HCT116 (cell line): ENCODE results near the gene CDC14B. TPM values are rescaled to one million over a fixed set of nuclear protein-coding genes. Genes with fewer than 3 reads are reported as not detected.

Source experiments
- ATAC-seq: fragments of 200-7000 bp; cut with Tn5 transposase; 2 replicates; pipeline ENCODE4 v1.9.1; 2020; ENCODE audit warnings: mild to moderate bottlenecking, moderate library complexity
- BruUV-seq: library from RNA; stranded (reverse); fragments of 400-500 nt; replicated peaks from 2 replicates; lab custom pipeline; 2021; lab: Mats Ljungman, UMichigan
- CTCF ChIA-PET: fragments of 300-600 bp; sonication (Branson Sonifier 250); formaldehyde crosslinking; loops from one replicate; lab custom pipeline; 2021; ENCODE audit warnings: antibody characterized with exemption; lab: Charles Lee
- POLR2A ChIA-PET: fragments of 300-600, 350-600 bp; sonication (Branson Sonifier 250); formaldehyde crosslinking; loops from one replicate; lab custom pipeline; 2021; ENCODE audit warnings: antibody characterized with exemption; lab: Charles Lee
- RAD21 ChIA-PET, 2 experiments: fragments of 300-600 bp; sonication (Branson Sonifier 250); formaldehyde crosslinking; loops; one replicate each; lab custom pipeline; 2023; ENCODE audit warnings: low total read pairs in 2 of 2; ENCODE audit not compliant: uncharacterized antibody in 2 of 2, unreplicated experiment in 2 of 2, low non-redundant PET in 1 of 2; lab: Charles Lee
- DNase-seq: peaks from one replicate; pipeline ENCODE4 v3.0.0-alpha.2; 2010; ENCODE audit warnings: low read depth, low spot score
- H2AFZ ChIP-seq: fragments of 200-600 bp; shearing (Covaris generic), sonication (generic); 2 replicates; pipeline ENCODE4 v1.6.1; 2017; ENCODE audit warnings: low read depth, mixed run types, mixed read lengths, antibody characterized with exemption, low read length; ENCODE audit not compliant: poor library complexity, severe bottlenecking
- H3K27ac ChIP-seq: 2 replicates; pipeline ENCODE4 v1.5.1; 2012; ENCODE audit warnings: low read depth, low read length
- H3K27me3 ChIP-seq: fragments of 200-600 bp; sonication (generic); 2 replicates; pipeline ENCODE4 v1.6.1; 2016; ENCODE audit warnings: mixed run types, low read length, mixed read lengths; ENCODE audit not compliant: insufficient read depth
- H3K36me3 ChIP-seq, 2 experiments: fragments of 200-500 bp in 1 of 2; fragments of 200-600 bp in 1 of 2; sonication (Bioruptor generic) in 1 of 2; sonication (generic) in 1 of 2; 2 replicates each; pipeline versions ENCODE4 v1.5.1 to v1.6.1; 2014 to 2016; ENCODE audit warnings: low read length in 2 of 2, inconsistent platforms in 1 of 2, mixed read lengths in 1 of 2, mixed run types in 1 of 2; ENCODE audit not compliant: insufficient read depth in 2 of 2, control insufficient read depth in 1 of 2
- H3K4me1 ChIP-seq, 2 experiments: fragments of 200-600 bp in 1 of 2; sonication (generic) in 1 of 2; 2 replicates each; pipeline versions ENCODE4 v1.5.1 to v1.6.1; 2012 to 2017; ENCODE audit warnings: low read length in 2 of 2, inconsistent platforms in 1 of 2, mild to moderate bottlenecking in 1 of 2, mixed read lengths in 1 of 2, mixed run types in 1 of 2, moderate library complexity in 1 of 2; ENCODE audit not compliant: insufficient read depth in 2 of 2, control insufficient read depth in 1 of 2
- H3K4me2 ChIP-seq: fragments of 200-600 bp; sonication (generic); 2 replicates; pipeline ENCODE4 v1.6.1; 2017; ENCODE audit warnings: mixed run types, low read length, mixed read lengths
- H3K4me3 ChIP-seq, 2 experiments: fragments of 200-600 bp in 1 of 2; sonication (generic) in 1 of 2; replicated peaks in 1 of 2; 2 replicates each; pipeline ENCODE4 v1.5.1; 2011 to 2016; ENCODE audit warnings: low read length in 2 of 2, control low read depth in 1 of 2, low read depth in 1 of 2, mild to moderate bottlenecking in 1 of 2, mixed read lengths in 1 of 2, mixed run types in 1 of 2
- H3K79me2 ChIP-seq: fragments of 200-600 bp; sonication (generic); 2 replicates; pipeline ENCODE4 v1.6.1; 2017; ENCODE audit warnings: mild to moderate bottlenecking, mixed run types, low read length, moderate library complexity, mixed read lengths; ENCODE audit not compliant: insufficient read depth
- H3K9ac ChIP-seq: fragments of 200-600 bp; sonication (generic); 2 replicates; pipeline ENCODE4 v1.6.1; 2016; ENCODE audit warnings: low read length, mixed read lengths
- H3K9me2 ChIP-seq: fragments of 200-600 bp; sonication (generic), shearing (Covaris generic); 2 replicates; pipeline ENCODE4 v1.6.1; 2017; ENCODE audit warnings: mixed run types, mild to moderate bottlenecking, moderate library complexity; ENCODE audit not compliant: insufficient read depth
- H3K9me3 ChIP-seq, 2 experiments: fragments of 200-500 bp in 1 of 2; fragments of 200-600 bp in 1 of 2; sonication (Bioruptor generic) in 1 of 2; sonication (generic) in 1 of 2; 2 replicates each; pipeline ENCODE4 v1.6.1; 2014 to 2017; ENCODE audit warnings: low read length in 2 of 2, mixed read lengths in 2 of 2, inconsistent platforms in 1 of 2, low read depth in 1 of 2, mild to moderate bottlenecking in 1 of 2, mixed run types in 1 of 2, moderate library complexity in 1 of 2; ENCODE audit not compliant: control insufficient read depth in 1 of 2, insufficient read depth in 1 of 2
- H4K20me1 ChIP-seq: fragments of 200-600 bp; sonication (generic), shearing (Covaris generic); 2 replicates; pipeline ENCODE4 v1.6.1; 2017; ENCODE audit warnings: mixed run types, mild to moderate bottlenecking, moderate library complexity; ENCODE audit not compliant: insufficient read depth
- CBX3 ChIP-seq: IDR thresholded peaks from 2 replicates; pipeline ENCODE4 v1.6.1; 2012; ENCODE audit warnings: low read depth
- EGR1 ChIP-seq: IDR thresholded peaks from 2 replicates; pipeline ENCODE4 v1.6.1; 2012; ENCODE audit warnings: low read depth
- EZH2 ChIP-seq: fragments of 200-600 bp; sonication (generic); IDR thresholded peaks from 2 replicates; pipeline ENCODE4 v1.6.1; 2017; ENCODE audit warnings: antibody characterized with exemption, mixed run types
- EZH2phosphoT487 ChIP-seq: fragments of 200-600 bp; IDR thresholded peaks from 2 replicates; pipeline ENCODE4 v1.6.1; 2018; ENCODE audit warnings: antibody characterized with exemption, borderline replicate concordance
- FOSL1 ChIP-seq: IDR thresholded peaks from 2 replicates; pipeline ENCODE4 v1.6.1; 2012; ENCODE audit warnings: low read depth
- POLR2A ChIP-seq: IDR thresholded peaks from 2 replicates; pipeline ENCODE4 v1.7.0; 2011; ENCODE audit warnings: borderline replicate concordance; ENCODE audit not compliant: insufficient read depth, insufficient read length; ENCODE audit errors: extremely low read depth
- TCF7L2 ChIP-seq: IDR thresholded peaks from 2 replicates; pipeline ENCODE4 v1.7.0; 2011; ENCODE audit warnings: borderline replicate concordance, inconsistent platforms; ENCODE audit not compliant: insufficient read depth, insufficient read length; ENCODE audit errors: extremely low read depth
- intact Hi-C: fragments of 100-400 bp; cut with micrococcal nuclease; formaldehyde crosslinking; loops from 2 replicates; pipeline ENCODE4 v1.10.0; 2022
- total RNA-seq: library from RNA; stranded (reverse); gene quantifications from one replicate; pipeline ENCODE4 v1.2.1, GENCODE V29; 2021; ENCODE audit not compliant: unreplicated experiment
- TF ChIP-seq, protein P1 (sequence below): IDR thresholded peaks from 2 replicates; pipeline ENCODE4 v1.6.1; 2012

Gene CDC14B
- total RNA-seq, 1 experiment from 2014 or later: 21.6 TPM

DNA sequence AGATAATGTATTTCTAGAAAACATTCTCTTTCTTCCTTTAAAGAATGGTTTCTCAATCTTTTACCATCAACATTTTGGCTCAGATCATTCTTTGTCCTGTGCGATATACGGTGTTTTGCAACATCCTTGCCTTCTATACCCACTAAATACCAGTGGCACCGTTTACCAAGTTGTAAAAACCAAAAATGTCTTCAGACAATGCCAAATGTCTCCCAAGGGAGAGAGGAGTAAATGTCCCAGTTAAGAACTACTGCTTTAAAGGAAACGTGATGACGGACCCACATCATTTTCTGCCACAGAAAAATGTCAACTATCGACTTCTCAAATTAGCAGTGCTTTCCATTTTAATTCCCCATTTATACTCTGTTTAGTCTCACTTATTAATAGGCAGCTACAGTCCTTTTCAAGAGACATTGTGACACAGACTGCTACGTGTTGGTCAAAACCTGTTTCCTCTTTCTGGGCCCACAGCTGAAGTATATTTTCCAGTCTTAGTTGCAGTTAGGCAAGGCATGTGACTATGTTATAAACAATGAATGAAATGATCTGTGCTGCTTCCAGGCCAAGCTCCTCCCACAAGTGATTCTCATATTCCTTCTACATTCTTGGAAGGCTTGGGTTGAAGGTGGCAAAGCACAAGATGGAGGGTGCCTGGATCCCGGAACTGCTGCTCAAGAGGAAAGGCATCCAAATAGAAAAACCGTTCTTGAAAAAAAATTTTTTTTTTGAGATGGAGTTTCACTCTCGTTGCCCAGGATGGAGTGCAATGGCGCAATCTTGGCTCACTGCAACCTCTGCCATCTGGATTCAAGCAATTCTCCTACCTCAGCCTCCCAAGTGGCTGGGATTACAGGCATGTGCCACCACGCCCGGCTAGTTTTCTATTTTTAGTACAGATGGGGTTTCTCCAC, 26.7 kb upstream of the CDC14B start:
- ChIA-PET POLR2A (no interaction called here), CTCF (no interaction called here)
- TF ChIP-seq EGR1 (no peak), EZH2phosphoT487 (no peak), CBX3 (no peak), POLR2A (no peak), TCF7L2 (no peak), FOSL1 (no peak)
- TF ChIP-seq, protein P1, sequence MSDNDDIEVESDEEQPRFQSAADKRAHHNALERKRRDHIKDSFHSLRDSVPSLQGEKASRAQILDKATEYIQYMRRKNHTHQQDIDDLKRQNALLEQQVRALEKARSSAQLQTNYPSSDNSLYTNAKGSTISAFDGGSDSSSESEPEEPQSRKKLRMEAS: no peak

DNA sequence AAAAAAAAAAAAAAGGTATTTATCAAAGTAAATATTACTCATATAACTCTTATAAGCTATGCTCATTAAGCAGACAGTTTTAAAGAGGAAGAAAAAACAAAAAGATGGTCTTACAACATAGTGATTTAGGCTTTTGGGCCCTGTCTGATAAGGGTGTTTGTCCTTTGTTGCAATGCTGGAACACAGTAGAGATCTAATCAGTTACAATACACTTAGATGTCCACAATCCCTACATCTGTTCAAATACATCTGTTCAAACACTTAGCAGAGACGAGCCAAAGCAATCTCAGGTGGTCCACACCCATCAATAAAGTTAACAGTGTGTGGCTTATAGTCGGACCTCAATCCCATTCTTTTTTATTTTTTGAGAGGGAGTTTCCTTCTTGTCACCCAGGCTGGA, 24.5 kb upstream of the CDC14B start:
- Histone ChIP-seq H3K27me3 (no peaks in the 10 kb centered on the region), H2AFZ (no peak overlapping the region), H3K9me2 (no peaks in the 10 kb centered on the region), H3K4me2 (no peak overlapping the region), H4K20me1 (no peaks in the 10 kb centered on the region), H3K79me2 (no peaks in the 10 kb centered on the region), H3K4me1 (no peaks in the 10 kb centered on the region), H3K27ac (no peak overlapping the region), H3K36me3 (peaks cover 0 to 3% of the 10 kb centered on the region in 2 experiments; a peak in 1 of 4 replicates), H3K9me3 (no peaks in the 10 kb centered on the region), H3K9ac (no peak overlapping the region), H3K4me3 (no peak overlapping the region)
- BruUV-seq: no TSS peak
- intact Hi-C loops: no loop called here
- ATAC-seq (no peak), DNase-seq (no peak)
- ChIA-PET POLR2A (no interaction called here), CTCF (no interaction called here), RAD21 (no interaction called here)
- no peak for TF ChIP-seq EZH2

More for the DNA sequence above, 26.7 kb upstream of the CDC14B start:
- no peak overlapping the region for H3K4me2 ChIP-seq
- RAD21 ChIA-PET: no interaction called here
- H2AFZ ChIP-seq: no peak overlapping the region
- no peaks in the 10 kb centered on the region for H4K20me1 ChIP-seq
- DNase-seq: no peak
- no peak overlapping the region for H3K9ac ChIP-seq
- no peaks in the 10 kb centered on the region for H3K4me1 ChIP-seq
- no peak for ATAC-seq
- H3K79me2 ChIP-seq: no peaks in the 10 kb centered on the region
- H3K27me3 ChIP-seq: no peaks in the 10 kb centered on the region
- H3K27ac ChIP-seq: no peak overlapping the region
- H3K36me3 ChIP-seq: peaks cover 7 to 8% of the 10 kb centered on the region in 2 experiments; a peak in 2 of 4 replicates
- H3K9me3 ChIP-seq: no peaks in the 10 kb centered on the region
- BruUV-seq: no TSS peak
- no peak overlapping the region for H3K4me3 ChIP-seq
- intact Hi-C loops: no loop called here
- H3K9me2 ChIP-seq: no peaks in the 10 kb centered on the region
